Epidermal melanocyte (primary cell): ENCODE measurements around the gene PPP1R12C.

ENCODE experiments used
- DNase-seq: peaks from one replicate; pipeline ENCODE4 v3.0.0; 2011; ENCODE audit warnings: low spot score; ENCODE audit not compliant: insufficient read length

The PPP1R12C gene

GRCh38 chr19:55146705-55147273 is 29.4 kb upstream of the PPP1R12C start:
- DNase-seq: no peak

GRCh38 chr19:55146078-55146704 is 28.8 kb upstream of the PPP1R12C start:
- no peak for DNase-seq

GRCh38 chr19:55145232-55145631 is 27.8 kb upstream of the PPP1R12C start:
- no peak for DNase-seq

GRCh38 chr19:55141696-55142095 is 24.3 kb upstream of the PPP1R12C start:
- no peak for DNase-seq

GRCh38 chr19:55137915-55138314 is 20.5 kb upstream of the PPP1R12C start:
- no peak for DNase-seq

- DNase-seq: no peak
Observed at GRCh38 chr19:55136399-55137102, 19.1 kb upstream of the PPP1R12C start.

- DNase-seq: no peak
Observed at GRCh38 chr19:55134736-55135135, 17.3 kb upstream of the PPP1R12C start.

GRCh38 chr19:55133639-55134444 is 16.4 kb upstream of the PPP1R12C start:
- no peak for DNase-seq

- DNase-seq: no peak
Observed at GRCh38 chr19:55132453-55133129, 15.2 kb upstream of the PPP1R12C start.

- no peak for DNase-seq
Observed at GRCh38 chr19:55131421-55131820, 14.0 kb upstream of the PPP1R12C start.

- no peak for DNase-seq
Observed at GRCh38 chr19:55119053-55119452, 1.6 kb upstream of the PPP1R12C start.

GRCh38 chr19:55118401-55118991 is 1.1 kb upstream of the PPP1R12C start:
- no peak for DNase-seq

GRCh38 chr19:55117663-55118391 is 390 bp upstream of the PPP1R12C start:
- DNase-seq: peak; percentile 99

- DNase-seq: peak; percentile 75
Observed at GRCh38 chr19:55116232-55116858, 1.1 kb downstream of the PPP1R12C start.

GRCh38 chr19:55115446-55116065 is 1.9 kb downstream of the PPP1R12C start:
- peak; percentile 13 for DNase-seq

- DNase-seq: no peak
Observed at GRCh38 chr19:55114566-55115145, 2.8 kb downstream of the PPP1R12C start.

GRCh38 chr19:55113570-55114039 is 3.8 kb downstream of the PPP1R12C start:
- DNase-seq: peak; percentile 75

GRCh38 chr19:55112777-55113569 is 4.5 kb downstream of the PPP1R12C start:
- DNase-seq: no peak
